Measurements from ENCODE around the gene ATP11A.

ATP11A gene

GRCh38 chr13:112741185-112741755, 51.4 kb downstream of the ATP11A start:
- no peaks in the 10 kb centered on the region for H3K36me3 ChIP-seq (replicated peaks)
- TF ChIP-seq CTCF (IDR thresholded peaks at IDR 0.05; ENCODE audit: low read depth, low read length, missing control alignments) = no peak
- H3K4me3 ChIP-seq (ENCODE audit: low read depth, low read length) = no peak overlapping the region
- in situ Hi-C loops (cut with HindIII; ENCODE audit: low pct_ligation_motif_present, low sequenced_read_pairs) = no loop called here
- DNase-seq = no peak
- peak overlapping the region; percentile 53 for H3K27ac ChIP-seq
- no peaks in the 10 kb centered on the region for H3K27me3 ChIP-seq (replicated peaks)

GRCh38 chr13:112741835-112742570, 52.2 kb downstream of the ATP11A start:
- H3K27ac ChIP-seq = no peak overlapping the region
- no peak for DNase-seq
- H3K4me3 ChIP-seq (ENCODE audit: low read depth, low read length) = no peak overlapping the region
- no peaks in the 10 kb centered on the region for H3K36me3 ChIP-seq (replicated peaks)
- no peak for TF ChIP-seq CTCF (IDR thresholded peaks at IDR 0.05; ENCODE audit: low read depth, low read length, missing control alignments)
- in situ Hi-C loops (cut with HindIII; ENCODE audit: low pct_ligation_motif_present, low sequenced_read_pairs) = no loop called here
- no peaks in the 10 kb centered on the region for H3K27me3 ChIP-seq (replicated peaks)

GRCh38 chr13:112742583-112742982, 52.7 kb downstream of the ATP11A start:
- DNase-seq = no peak
- H3K27ac ChIP-seq = no peak overlapping the region
- no peaks in the 10 kb centered on the region for H3K36me3 ChIP-seq (replicated peaks)
- no peak for TF ChIP-seq CTCF (IDR thresholded peaks at IDR 0.05; ENCODE audit: low read depth, low read length, missing control alignments)
- H3K4me3 ChIP-seq (ENCODE audit: low read depth, low read length) = no peak overlapping the region
- in situ Hi-C loops (cut with HindIII; ENCODE audit: low pct_ligation_motif_present, low sequenced_read_pairs) = no loop called here
- H3K27me3 ChIP-seq (replicated peaks) = no peaks in the 10 kb centered on the region

GRCh38 chr13:112743451-112744167, 53.8 kb downstream of the ATP11A start:
- TF ChIP-seq CTCF (IDR thresholded peaks at IDR 0.05; ENCODE audit: low read depth, low read length, missing control alignments) = no peak
- in situ Hi-C loops (cut with HindIII; ENCODE audit: low pct_ligation_motif_present, low sequenced_read_pairs) = no loop called here
- no peak overlapping the region for H3K27ac ChIP-seq
- no peaks in the 10 kb centered on the region for H3K27me3 ChIP-seq (replicated peaks)
- DNase-seq = no peak
- no peaks in the 10 kb centered on the region for H3K36me3 ChIP-seq (replicated peaks)
- H3K4me3 ChIP-seq (ENCODE audit: low read depth, low read length) = no peak overlapping the region

GRCh38 chr13:112744168-112745021, 54.6 kb downstream of the ATP11A start:
- no peaks in the 10 kb centered on the region for H3K36me3 ChIP-seq (replicated peaks)
- DNase-seq = no peak
- in situ Hi-C loops (cut with HindIII; ENCODE audit: low pct_ligation_motif_present, low sequenced_read_pairs) = no loop called here
- no peak overlapping the region for H3K27ac ChIP-seq
- no peak for TF ChIP-seq CTCF (IDR thresholded peaks at IDR 0.05; ENCODE audit: low read depth, low read length, missing control alignments)
- no peak overlapping the region for H3K4me3 ChIP-seq (ENCODE audit: low read depth, low read length)
- no peaks in the 10 kb centered on the region for H3K27me3 ChIP-seq (replicated peaks)

All from brain microvascular endothelial cell (primary cell).